G401 (cell line): ENCODE measurements around the gene MGA. TPM values are rescaled to one million over a fixed set of nuclear protein-coding genes. Genes with fewer than 3 reads are reported as not detected.

Experiments used
- DNase-seq: peaks from one replicate; pipeline ENCODE4 v3.0.0-alpha.2; 2015; ENCODE audit warnings: low spot score
- in situ Hi-C: cut with HindIII; loops from 2 replicates; pipeline ENCODE4 v1.10.0; 2016; ENCODE audit warnings: low sequenced_read_pairs, mixed read lengths
- total RNA-seq: library from RNA; depleted of rRNA; stranded (reverse); fragments of >200 nt; shearing (Covaris generic); gene quantifications from 2 replicates; pipeline ENCODE4 v1.2.3, GENCODE V29; 2014; rRNA removed

The MGA gene
- 9.5 and 22.0 TPM in 2 replicates for total RNA-seq

GRCh38 chr15:41660235-41661077 is at the start of gene MGA:
Gene MGA, plus strand, starts transcription at chr15:41660405.
- DNase-seq, result peak; percentile 82
- in situ Hi-C loops, result no loop called here

- no peak for DNase-seq
- in situ Hi-C loops, result no loop called here
Measured at GRCh38 chr15:41620536-41621199, 39.5 kb upstream of the MGA start.

GRCh38 chr15:41621200-41622193 is 38.7 kb upstream of the MGA start:
- DNase-seq, result peak; percentile 82
- in situ Hi-C loops, result no loop called here

- in situ Hi-C loops, result no loop called here
- no peak for DNase-seq
Measured at GRCh38 chr15:41622901-41623300, 37.3 kb upstream of the MGA start.

- no peak for DNase-seq
- in situ Hi-C loops, result no loop called here
Measured at GRCh38 chr15:41627203-41627602, 33.0 kb upstream of the MGA start.

GRCh38 chr15:41629463-41629862 is 30.7 kb upstream of the MGA start:
- in situ Hi-C loops, result no loop called here
- peak; percentile 25 for DNase-seq

GRCh38 chr15:41629883-41630282 is 30.3 kb upstream of the MGA start:
- in situ Hi-C loops, result no loop called here
- no peak for DNase-seq

GRCh38 chr15:41630616-41631217 is 29.5 kb upstream of the MGA start:
- in situ Hi-C loops, result no loop called here
- DNase-seq, result no peak

GRCh38 chr15:41631880-41632470 is 28.2 kb upstream of the MGA start:
- in situ Hi-C loops, result no loop called here
- no peak for DNase-seq

- no peak for DNase-seq
- in situ Hi-C loops, result no loop called here
Measured at GRCh38 chr15:41633609-41634008, 26.6 kb upstream of the MGA start.

- in situ Hi-C loops, result no loop called here
Measured at GRCh38 chr15:41634072-41634626, 26.1 kb upstream of the MGA start.

GRCh38 chr15:41637086-41637485 is 23.1 kb upstream of the MGA start:
- in situ Hi-C loops, result no loop called here
- DNase-seq, result no peak

More at GRCh38 chr15:41634072-41634626, 26.1 kb upstream of the MGA start:
- no peak for DNase-seq

GRCh38 chr15:41640985-41641384 is 19.2 kb upstream of the MGA start:
- in situ Hi-C loops, result no loop called here
- DNase-seq, result no peak

- no peak for DNase-seq
- in situ Hi-C loops, result no loop called here
Measured at GRCh38 chr15:41647262-41647661, 12.9 kb upstream of the MGA start.

GRCh38 chr15:41648097-41648496 is 12.1 kb upstream of the MGA start:
- in situ Hi-C loops, result no loop called here
- no peak for DNase-seq

- in situ Hi-C loops, result no loop called here
- no peak for DNase-seq
Measured at GRCh38 chr15:41648770-41649169, 11.4 kb upstream of the MGA start.

- in situ Hi-C loops, result no loop called here
- no peak for DNase-seq
Measured at GRCh38 chr15:41650806-41651205, 9.4 kb upstream of the MGA start.

- DNase-seq, result no peak
- in situ Hi-C loops, result no loop called here
Measured at GRCh38 chr15:41651373-41651772, 8.8 kb upstream of the MGA start.
